ENCODE measurements around the gene SH3GLB2. TPM values are rescaled to one million over a fixed set of nuclear protein-coding genes. Genes with fewer than 3 reads are reported as not detected.
A peak's percentile ranks its signal among the peaks of the same experiment; 100 is the strongest.

Gene SH3GLB2
- total and polyA plus RNA-seq, 2 experiments from 2014 or later = 182 to 203 TPM

GRCh38 chr9:129022037-129022436 is 6.1 kb downstream of the SH3GLB2 start:
- TF ChIP-seq, protein P1, sequence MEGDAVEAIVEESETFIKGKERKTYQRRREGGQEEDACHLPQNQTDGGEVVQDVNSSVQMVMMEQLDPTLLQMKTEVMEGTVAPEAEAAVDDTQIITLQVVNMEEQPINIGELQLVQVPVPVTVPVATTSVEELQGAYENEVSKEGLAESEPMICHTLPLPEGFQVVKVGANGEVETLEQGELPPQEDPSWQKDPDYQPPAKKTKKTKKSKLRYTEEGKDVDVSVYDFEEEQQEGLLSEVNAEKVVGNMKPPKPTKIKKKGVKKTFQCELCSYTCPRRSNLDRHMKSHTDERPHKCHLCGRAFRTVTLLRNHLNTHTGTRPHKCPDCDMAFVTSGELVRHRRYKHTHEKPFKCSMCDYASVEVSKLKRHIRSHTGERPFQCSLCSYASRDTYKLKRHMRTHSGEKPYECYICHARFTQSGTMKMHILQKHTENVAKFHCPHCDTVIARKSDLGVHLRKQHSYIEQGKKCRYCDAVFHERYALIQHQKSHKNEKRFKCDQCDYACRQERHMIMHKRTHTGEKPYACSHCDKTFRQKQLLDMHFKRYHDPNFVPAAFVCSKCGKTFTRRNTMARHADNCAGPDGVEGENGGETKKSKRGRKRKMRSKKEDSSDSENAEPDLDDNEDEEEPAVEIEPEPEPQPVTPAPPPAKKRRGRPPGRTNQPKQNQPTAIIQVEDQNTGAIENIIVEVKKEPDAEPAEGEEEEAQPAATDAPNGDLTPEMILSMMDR (IDR thresholded peaks at IDR 0.05; ENCODE audit: low read depth, low read length) = no peak
- DNase-seq (ENCODE audit: low read depth in 1 of 2, low spot score in 1 of 2) = no peak
- Histone ChIP-seq H3K4me1 (ENCODE audit: low read depth) (peaks cover 12% of the 10 kb centered on the region), H3K4me3 (no peak overlapping the region), H3K27me3 (no peaks in the 10 kb centered on the region), H3K9me3 (ENCODE audit: low read depth) (no peaks in the 10 kb centered on the region), H3K27ac (no peak overlapping the region), H3K36me3 (no peaks in the 10 kb centered on the region)

- no peaks in the 10 kb centered on the region for H3K9me3 ChIP-seq (ENCODE audit: low read depth)
- DNase-seq (ENCODE audit: low read depth in 1 of 2, low spot score in 1 of 2) = no peak
- TF ChIP-seq, protein P1 (IDR thresholded peaks at IDR 0.05; ENCODE audit: low read depth, low read length) = no peak
- peaks cover 2% of the 10 kb centered on the region for H3K4me1 ChIP-seq (ENCODE audit: low read depth)
- no peak overlapping the region for H3K4me3 ChIP-seq
- no peaks in the 10 kb centered on the region for H3K27me3 ChIP-seq
- no peaks in the 10 kb centered on the region for H3K36me3 ChIP-seq
- peak overlapping the region; percentile 21 for H3K27ac ChIP-seq
Measured at GRCh38 chr9:129021091-129021490, 7.0 kb downstream of the SH3GLB2 start.

DNA sequence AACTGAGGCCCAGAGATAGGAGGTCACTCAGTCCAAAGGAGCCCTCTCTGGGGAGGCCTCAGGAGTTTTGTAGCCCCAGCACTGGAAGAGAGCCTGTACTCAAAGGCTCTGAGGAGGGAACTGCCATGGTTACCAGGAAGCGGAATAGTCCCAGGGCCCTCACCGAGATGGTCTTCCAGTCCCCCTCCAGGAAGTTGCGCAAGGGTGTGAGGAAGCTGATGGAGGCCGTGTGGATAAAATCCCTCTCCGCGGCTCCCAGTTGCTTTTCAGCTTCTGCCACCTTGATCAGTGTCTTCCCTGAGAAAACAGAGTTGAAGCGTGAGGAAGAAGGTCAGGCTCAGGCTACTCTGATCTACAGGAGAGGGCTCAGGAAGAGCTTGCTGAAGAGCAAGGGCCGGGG is 13.5 kb downstream of the SH3GLB2 start:
- Histone ChIP-seq H3K9me3 (ENCODE audit: low read depth) (no peaks in the 10 kb centered on the region), H3K27ac (no peak overlapping the region), H3K4me1 (ENCODE audit: low read depth) (no peaks in the 10 kb centered on the region), H3K4me3 (no peak overlapping the region), H3K27me3 (no peaks in the 10 kb centered on the region), H3K36me3 (peaks cover 11% of the 10 kb centered on the region)
- DNase-seq (ENCODE audit: low read depth in 1 of 2, low spot score in 1 of 2) = no peak
- TF ChIP-seq, protein P1 (IDR thresholded peaks at IDR 0.05; ENCODE audit: low read depth, low read length) = no peak

GRCh38 chr9:129014124-129014523 is 14.0 kb downstream of the SH3GLB2 start:
- DNase-seq (ENCODE audit: low read depth in 1 of 2, low spot score in 1 of 2) = no peak
- Histone ChIP-seq H3K27ac (no peak overlapping the region), H3K4me1 (ENCODE audit: low read depth) (no peaks in the 10 kb centered on the region), H3K9me3 (ENCODE audit: low read depth) (no peaks in the 10 kb centered on the region), H3K4me3 (no peak overlapping the region), H3K27me3 (no peaks in the 10 kb centered on the region), H3K36me3 (peaks cover 11% of the 10 kb centered on the region)
- TF ChIP-seq, protein P1 (IDR thresholded peaks at IDR 0.05; ENCODE audit: low read depth, low read length) = no peak

- no peak for DNase-seq (ENCODE audit: low read depth in 1 of 2, low spot score in 1 of 2)
- TF ChIP-seq, protein P1 (IDR thresholded peaks at IDR 0.05; ENCODE audit: low read depth, low read length) = no peak
- Histone ChIP-seq H3K4me3 (no peak overlapping the region), H3K9me3 (ENCODE audit: low read depth) (no peaks in the 10 kb centered on the region), H3K4me1 (ENCODE audit: low read depth) (no peaks in the 10 kb centered on the region), H3K27ac (no peak overlapping the region), H3K27me3 (no peaks in the 10 kb centered on the region), H3K36me3 (peaks cover 11% of the 10 kb centered on the region)
Measured at GRCh38 chr9:129013674-129014073, 14.5 kb downstream of the SH3GLB2 start.

All from cardiac muscle cell (in vitro differentiated cells and primary cell).